Upper lobe of left lung (tissue), 6 donors: Measurements from ENCODE around the gene PIK3C2G. TPM values are rescaled to one million over a fixed set of nuclear protein-coding genes. Genes with fewer than 3 reads are reported as not detected.

Experiments used
- ATAC-seq, 2 donors: fragments of 200-7000 bp; cut with Tn5 transposase; one replicate each; pipeline ENCODE4 v1.9.1; 2022; ENCODE audit warnings: mild to moderate bottlenecking in 2 of 2, moderate library complexity in 2 of 2; ENCODE audit not compliant: low FRiP score in 2 of 2
- DNase-seq, 2 donors: peaks; one replicate each; pipeline ENCODE4 v3.0.0-alpha.2; 2019 to 2020
- H3K27ac ChIP-seq, 4 donors: fragments of 200-600 bp; sonication (generic); one replicate each; pipeline ENCODE4 v1.5.1; 2016 to 2019
- H3K27me3 ChIP-seq, 4 donors: fragments of 200-600 bp; sonication (generic); one replicate each; pipeline ENCODE4 v1.5.1; 2017 to 2019
- H3K36me3 ChIP-seq, 4 donors: fragments of 200-600 bp; sonication (generic); one replicate each; pipeline ENCODE4 v1.5.1; 2016 to 2019
- H3K4me1 ChIP-seq, 4 donors: fragments of 200-600 bp; sonication (generic); one replicate each; pipeline ENCODE4 v1.5.1; 2018 to 2019
- H3K4me3 ChIP-seq, 4 donors: fragments of 200-600 bp; sonication (generic); one replicate each; pipeline ENCODE4 v1.5.1; 2017 to 2019; ENCODE audit warnings: mild to moderate bottlenecking in 2 of 4, moderate library complexity in 1 of 4
- H3K9me3 ChIP-seq, 4 donors: fragments of 200-600 bp; sonication (generic); one replicate each; pipeline ENCODE4 v1.5.1; 2018 to 2019
- EP300 ChIP-seq, 4 donors: sonication (generic); formaldehyde crosslinking; IDR thresholded peaks; one replicate each; pipeline ENCODE4 v1.5.1; 2017; ENCODE audit warnings: antibody characterized with exemption in 4 of 4, control low read depth in 2 of 4
- POLR2A ChIP-seq, 4 donors: fragments of 450-650 bp; IDR thresholded peaks; one replicate each; pipeline ENCODE4 v1.5.1; 2016 to 2017; ENCODE audit warnings: antibody characterized with exemption in 4 of 4, mild to moderate bottlenecking in 2 of 4
- POLR2AphosphoS5 ChIP-seq, 2 donors: sonication (generic); formaldehyde crosslinking; IDR thresholded peaks; one replicate each; pipeline ENCODE4 v1.5.1; 2017; ENCODE audit warnings: antibody characterized with exemption in 2 of 2
- WGBS, 2 donors: methylation state at CpG; one replicate each; pipeline ENCODE4 v1.1.5; 2017 to 2018; 5-methylcytosine and 5-hydroxymethylcytosine counted together
- total RNA-seq, 6 donors: library from RNA; depleted of rRNA in 4 of 6; stranded (reverse); fragments of >200 nt in 4 of 6; gene quantifications; one replicate each; pipeline versions ENCODE4 v1.1.0 to v1.2.1, GENCODE V29; 2016 to 2021
- TF ChIP-seq, protein P1 (sequence below), 6 experiments: fragments of 450-650 bp in 4 of 6; fragments of 200-600 bp in 2 of 6; sonication (generic) in 2 of 6; IDR thresholded peaks; one replicate each; pipeline ENCODE4 v1.5.1; 2016 to 2019; ENCODE audit warnings: antibody characterized with exemption in 6 of 6
- donor health status: DM: no; HTN: no; CAD: no; lungs with moderate emphysema.
- donor health status: DM: no; HTN: yes; CAD: no; lungs with severe emphysema.

The PIK3C2G gene
- total RNA-seq, 6 donors from 2014 or later = 0.33 to 3.1 (median 0.39) TPM; not detected in 1

DNA sequence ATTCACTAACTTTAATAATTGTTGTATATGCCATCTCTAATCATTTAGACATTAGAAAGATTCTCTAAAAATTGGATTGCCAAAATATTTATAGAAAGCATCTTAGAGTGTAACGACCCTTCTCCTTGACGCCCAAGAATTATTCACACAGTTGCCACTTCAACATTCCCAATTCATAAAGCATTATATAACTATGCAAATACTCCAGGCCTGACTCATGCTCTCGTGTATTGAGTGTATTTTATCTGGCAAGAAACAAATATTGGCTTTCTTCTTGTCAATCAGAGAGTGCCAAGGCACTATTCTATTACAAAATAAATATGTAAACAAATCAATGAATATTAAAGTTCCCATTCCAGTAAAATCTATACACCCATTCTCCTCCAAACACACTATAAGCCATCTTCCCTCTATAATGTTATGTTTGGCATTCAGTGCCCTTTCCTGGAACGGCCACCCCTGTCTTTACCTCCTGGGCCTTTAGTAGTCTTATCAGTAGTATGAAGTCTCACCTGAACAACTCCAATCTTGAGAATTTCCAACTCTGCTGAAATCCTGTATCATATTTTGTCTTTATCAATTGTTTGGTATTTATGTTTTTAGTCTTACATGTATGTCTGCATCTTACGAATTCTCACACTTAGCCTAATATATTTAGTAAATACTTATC, 182.6 kb downstream of the PIK3C2G start:
- ATAC-seq (peak in 1 of 2 donors; percentile 35), DNase-seq (no peak)
- no peaks in the 10 kb centered on the region for H3K9me3 ChIP-seq
- no peak overlapping the region for H3K4me3 ChIP-seq
- H3K36me3 ChIP-seq = no peaks in the 10 kb centered on the region
- no peaks in the 10 kb centered on the region for H3K27me3 ChIP-seq
- no peak overlapping the region for H3K27ac ChIP-seq
- WGBS, 2 donors = 49 to 69% methylated on average over 5 of the region's 5 CpGs
- H3K4me1 ChIP-seq = no peaks in the 10 kb centered on the region
- TF ChIP-seq POLR2A (IDR thresholded peaks at IDR 0.05) = no peak
- TF ChIP-seq EP300 (IDR thresholded peaks at IDR 0.05) = peak in 1 of 4 donors; percentile 90

DNA sequence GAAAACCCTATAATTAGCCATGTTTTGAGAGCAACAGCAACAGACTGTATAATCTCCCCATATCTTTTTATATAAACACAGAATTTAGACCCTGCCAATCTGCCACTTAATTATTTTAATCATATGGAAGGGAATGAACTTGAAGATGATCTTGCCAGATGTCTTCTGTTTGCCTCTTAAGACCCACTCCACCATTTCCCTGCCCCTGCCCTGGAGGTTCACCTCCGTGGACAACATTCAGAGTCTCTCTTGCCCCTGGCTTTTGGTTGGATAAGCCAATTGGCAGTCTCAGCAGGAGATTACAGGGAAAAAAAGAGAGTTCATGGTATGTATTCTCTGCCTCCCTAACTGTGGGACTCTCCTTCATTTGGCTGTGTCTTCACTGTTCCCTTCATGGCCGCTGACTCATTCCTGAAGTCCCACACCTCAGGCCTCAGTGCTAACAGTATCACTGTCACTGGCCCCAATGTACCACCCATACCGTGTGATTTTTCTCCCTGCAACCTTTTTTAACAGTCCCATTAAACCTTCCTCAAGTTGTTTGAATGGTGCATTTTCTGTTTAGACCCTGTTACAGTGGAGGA, 184.8 kb downstream of the PIK3C2G start:
- no peak overlapping the region for H3K27ac ChIP-seq
- WGBS, 2 donors = 63 to 84% methylated on average over 3 of the region's 3 CpGs
- H3K4me1 ChIP-seq = no peaks in the 10 kb centered on the region
- peak; percentile 19 to 51 for ATAC-seq
- no peak overlapping the region for H3K4me3 ChIP-seq
- TF ChIP-seq EP300 (IDR thresholded peaks at IDR 0.05) = no peak
- no peak for TF ChIP-seq POLR2A (IDR thresholded peaks at IDR 0.05)
- no peak for TF ChIP-seq POLR2AphosphoS5 (IDR thresholded peaks at IDR 0.05)
- TF ChIP-seq, protein P1, sequence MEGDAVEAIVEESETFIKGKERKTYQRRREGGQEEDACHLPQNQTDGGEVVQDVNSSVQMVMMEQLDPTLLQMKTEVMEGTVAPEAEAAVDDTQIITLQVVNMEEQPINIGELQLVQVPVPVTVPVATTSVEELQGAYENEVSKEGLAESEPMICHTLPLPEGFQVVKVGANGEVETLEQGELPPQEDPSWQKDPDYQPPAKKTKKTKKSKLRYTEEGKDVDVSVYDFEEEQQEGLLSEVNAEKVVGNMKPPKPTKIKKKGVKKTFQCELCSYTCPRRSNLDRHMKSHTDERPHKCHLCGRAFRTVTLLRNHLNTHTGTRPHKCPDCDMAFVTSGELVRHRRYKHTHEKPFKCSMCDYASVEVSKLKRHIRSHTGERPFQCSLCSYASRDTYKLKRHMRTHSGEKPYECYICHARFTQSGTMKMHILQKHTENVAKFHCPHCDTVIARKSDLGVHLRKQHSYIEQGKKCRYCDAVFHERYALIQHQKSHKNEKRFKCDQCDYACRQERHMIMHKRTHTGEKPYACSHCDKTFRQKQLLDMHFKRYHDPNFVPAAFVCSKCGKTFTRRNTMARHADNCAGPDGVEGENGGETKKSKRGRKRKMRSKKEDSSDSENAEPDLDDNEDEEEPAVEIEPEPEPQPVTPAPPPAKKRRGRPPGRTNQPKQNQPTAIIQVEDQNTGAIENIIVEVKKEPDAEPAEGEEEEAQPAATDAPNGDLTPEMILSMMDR (IDR thresholded peaks at IDR 0.05) = no peak
- H3K36me3 ChIP-seq = no peaks in the 10 kb centered on the region
- H3K9me3 ChIP-seq = no peaks in the 10 kb centered on the region
- DNase-seq = no peak
- H3K27me3 ChIP-seq = no peaks in the 10 kb centered on the region

DNA sequence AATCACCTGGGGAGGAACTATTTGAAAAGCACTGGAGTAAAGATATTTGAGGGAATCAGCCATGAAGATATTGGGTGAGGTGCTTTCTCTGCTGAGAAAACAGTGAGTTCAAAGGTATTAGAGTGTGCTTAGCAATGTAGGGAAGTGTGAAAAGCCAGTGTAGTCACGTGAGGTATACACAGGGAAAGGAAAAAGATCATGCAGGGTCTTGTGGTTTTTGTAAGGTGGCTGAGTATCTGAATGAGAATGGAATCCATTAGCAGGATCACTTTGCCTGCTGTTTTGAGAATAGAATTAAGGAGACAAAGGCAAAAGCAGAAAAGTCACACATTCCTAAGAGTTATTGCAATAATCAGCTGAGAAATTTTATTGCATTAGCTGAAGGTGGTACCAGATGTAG, 193.0 kb downstream of the PIK3C2G start:
- WGBS, 2 donors = 10 to 41% methylated on average over 1 of the region's 1 CpG
- TF ChIP-seq POLR2A (IDR thresholded peaks at IDR 0.05) (no peak), POLR2AphosphoS5 (IDR thresholded peaks at IDR 0.05) (no peak), EP300 (IDR thresholded peaks at IDR 0.05) (no peak)
- TF ChIP-seq, protein P1 (IDR thresholded peaks at IDR 0.05) = no peak
- Histone ChIP-seq H3K27me3 (no peaks in the 10 kb centered on the region), H3K4me3 (no peak overlapping the region), H3K4me1 (no peaks in the 10 kb centered on the region), H3K9me3 (no peaks in the 10 kb centered on the region), H3K27ac (no peak overlapping the region), H3K36me3 (no peaks in the 10 kb centered on the region)
- ATAC-seq (no peak), DNase-seq (no peak)

DNA sequence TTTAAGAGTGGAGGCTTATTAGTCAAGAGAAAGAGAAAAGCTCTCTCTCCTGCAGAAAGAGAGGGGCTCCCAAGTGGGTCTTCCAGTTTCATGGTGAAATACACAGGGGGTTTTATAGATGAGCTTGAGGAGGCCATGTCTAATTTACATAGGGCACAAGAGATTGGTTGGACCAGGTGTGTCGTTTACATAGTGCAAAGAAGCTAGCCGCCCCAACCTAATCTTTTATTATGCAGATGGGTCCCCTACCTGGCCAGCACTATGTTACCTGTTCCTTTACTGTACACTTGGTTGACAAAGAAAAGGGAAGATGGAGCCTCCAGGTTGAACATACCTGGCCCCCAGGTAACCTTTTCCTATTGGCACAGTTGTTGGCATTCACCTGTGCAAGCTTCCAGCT, 195.0 kb downstream of the PIK3C2G start:
- WGBS, 2 donors = 94 to 95% methylated on average over 2 of the region's 2 CpGs
- H3K4me1 ChIP-seq = no peaks in the 10 kb centered on the region
- no peak for ATAC-seq
- TF ChIP-seq EP300 (IDR thresholded peaks at IDR 0.05) = no peak
- no peak for TF ChIP-seq POLR2A (IDR thresholded peaks at IDR 0.05)
- TF ChIP-seq POLR2AphosphoS5 (IDR thresholded peaks at IDR 0.05) = no peak
- TF ChIP-seq, protein P1 (IDR thresholded peaks at IDR 0.05) = no peak
- no peak overlapping the region for H3K4me3 ChIP-seq
- H3K27ac ChIP-seq = no peak overlapping the region
- H3K27me3 ChIP-seq = no peaks in the 10 kb centered on the region
- no peaks in the 10 kb centered on the region for H3K36me3 ChIP-seq
- H3K9me3 ChIP-seq = no peaks in the 10 kb centered on the region
- no peak for DNase-seq

DNA sequence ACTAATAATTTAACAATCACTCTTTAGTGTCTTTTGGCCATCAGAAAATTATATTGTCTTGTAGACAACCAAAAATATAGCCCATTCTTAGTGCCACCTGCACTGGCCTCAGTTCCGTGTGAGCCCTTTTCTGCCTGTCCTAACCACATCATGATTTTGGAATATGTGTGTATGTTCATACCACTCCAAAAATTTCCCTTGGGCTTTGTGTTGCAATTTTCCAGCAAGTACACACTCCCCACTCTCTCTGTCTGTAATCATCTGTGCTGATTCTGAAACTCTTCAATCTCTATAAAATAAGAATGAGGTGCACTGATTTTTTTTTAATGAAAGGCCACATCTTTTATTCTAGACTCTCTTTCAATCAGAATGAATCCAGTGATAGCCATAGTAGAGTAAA, 196.0 kb downstream of the PIK3C2G start:
- Histone ChIP-seq H3K9me3 (no peaks in the 10 kb centered on the region), H3K4me1 (no peaks in the 10 kb centered on the region), H3K36me3 (no peaks in the 10 kb centered on the region), H3K4me3 (no peak overlapping the region), H3K27ac (no peak overlapping the region), H3K27me3 (no peaks in the 10 kb centered on the region)
- TF ChIP-seq POLR2AphosphoS5 (IDR thresholded peaks at IDR 0.05) (no peak), EP300 (IDR thresholded peaks at IDR 0.05) (no peak), POLR2A (IDR thresholded peaks at IDR 0.05) (no peak)
- TF ChIP-seq, protein P1 (IDR thresholded peaks at IDR 0.05) = no peak
- DNase-seq (no peak), ATAC-seq (no peak)
- WGBS, 2 donors = 58 to 70% methylated on average over 1 of the region's 1 CpG
